ENCODE data around the gene ADGRB2.

GRCh38 chr1:31786366-31787060 lies 22.4 kb upstream of the ADGRB2 start:
- TF ChIP-seq EZH2phosphoT487 (IDR thresholded peaks at IDR 0.05; ENCODE audit: borderline replicate concordance) = no peak
- no peak for TF ChIP-seq CTCF (conservative IDR thresholded peaks at IDR 0.05; ENCODE audit: low read length)

Measured in Loucy (cell line).